ENCODE results near the gene RPTN.
A peak's percentile ranks its signal among the peaks of the same experiment; 100 is the strongest.
"Not testable (repeated sequence)": the region's sequence is repeated elsewhere in the genome, so short reads cannot be mapped to it uniquely, and the experiment has no call there.

The RPTN gene

DNA sequence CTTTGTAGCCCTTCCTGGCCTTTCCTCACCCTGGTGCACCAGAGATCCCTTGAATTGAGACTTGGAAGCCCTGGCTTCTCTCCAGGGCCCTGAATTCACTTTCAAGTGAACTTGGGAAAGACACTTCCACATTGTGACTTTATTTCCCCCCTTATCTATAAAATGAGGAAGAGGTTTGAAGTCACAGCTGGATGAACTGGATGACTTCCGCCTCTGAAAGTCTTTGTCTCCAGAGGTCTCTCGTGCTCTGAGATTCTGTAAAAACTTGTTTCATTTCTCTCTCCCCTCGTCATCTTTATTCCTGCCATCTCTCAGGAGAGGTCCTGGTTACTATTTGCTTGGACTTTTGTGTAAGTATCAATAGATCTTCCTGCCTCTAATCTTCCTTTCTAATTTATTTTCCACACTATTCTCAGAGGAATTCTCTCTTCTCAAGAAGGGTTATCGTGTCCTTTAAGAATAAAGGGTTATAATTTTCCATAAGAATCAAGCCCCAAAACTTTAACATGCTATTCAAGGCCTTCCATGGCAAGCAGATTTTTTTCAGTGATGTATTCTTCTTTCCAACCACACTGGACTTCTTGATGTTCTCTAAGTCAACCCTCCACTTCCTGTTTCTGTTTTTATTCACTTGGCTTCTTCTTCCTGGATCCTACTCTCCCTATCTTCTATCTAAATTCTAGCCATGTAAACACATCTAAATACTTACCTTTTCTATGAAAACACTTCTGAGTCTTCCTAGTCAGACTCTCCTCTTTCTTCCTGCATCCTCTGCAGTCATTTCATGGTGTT, 6.5 kb upstream of the RPTN start:
- FAIRE-seq = no peak

DNA sequence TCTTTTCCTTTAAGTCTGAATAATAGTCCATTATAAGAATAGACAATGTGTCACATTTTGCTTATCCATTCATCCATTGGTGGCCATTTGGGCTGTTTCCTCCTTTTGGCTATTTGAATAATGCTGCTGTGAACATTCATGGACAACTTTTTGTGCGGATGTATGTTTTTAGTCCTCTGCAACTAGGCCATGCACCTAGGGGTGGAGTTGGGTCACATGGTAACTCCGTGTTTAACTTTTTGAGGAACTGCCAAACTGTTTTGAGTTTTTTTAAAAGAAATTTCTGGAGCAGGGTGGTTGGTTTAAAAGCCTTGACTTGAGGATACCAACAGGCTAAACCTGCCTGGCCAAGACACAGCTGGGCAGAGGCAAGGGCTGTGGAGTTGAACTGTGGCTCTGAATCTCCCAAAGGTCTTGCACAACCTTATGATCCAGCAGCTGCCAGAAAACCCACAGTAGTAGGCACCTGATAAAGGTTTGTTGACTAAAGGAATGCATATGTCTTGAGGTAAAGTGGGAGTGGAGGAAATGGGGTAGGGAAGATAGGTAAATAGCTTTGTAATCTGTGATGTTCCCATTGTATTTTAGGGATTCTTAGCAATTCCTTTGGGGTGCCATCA, 5.6 kb upstream of the RPTN start:
- no peak for FAIRE-seq

DNA sequence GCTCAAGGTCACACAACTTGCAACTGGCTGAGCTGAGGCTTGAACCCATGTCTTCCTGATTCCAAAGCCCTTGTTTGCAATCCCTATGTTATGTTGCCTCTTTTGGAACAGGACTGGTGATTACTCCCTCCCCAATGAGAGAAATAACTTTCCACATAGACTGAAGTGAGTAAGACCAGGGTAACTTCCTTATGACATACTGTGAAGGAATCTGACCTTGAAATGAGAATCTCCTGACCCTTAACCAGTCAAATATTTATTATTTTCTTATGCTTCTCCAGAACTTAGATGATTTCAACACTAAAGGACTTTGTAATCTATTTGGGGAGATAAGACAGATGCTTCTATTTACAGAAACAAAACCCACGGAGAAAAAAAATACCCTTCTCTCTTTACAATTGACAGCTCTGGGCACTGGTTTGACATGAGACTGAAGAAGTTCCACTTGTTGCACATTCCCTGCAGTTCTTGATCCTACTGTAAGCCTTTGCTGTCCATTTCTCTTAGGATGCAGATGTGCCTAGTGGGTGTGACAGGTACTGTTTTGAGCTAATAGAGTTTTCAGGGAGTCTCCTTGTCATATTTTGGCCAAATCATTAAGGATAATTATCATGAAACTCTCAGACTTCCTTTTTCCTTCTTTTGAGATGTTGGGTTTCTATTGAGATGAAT, 3.9 kb upstream of the RPTN start:
- FAIRE-seq = no peak

DNA sequence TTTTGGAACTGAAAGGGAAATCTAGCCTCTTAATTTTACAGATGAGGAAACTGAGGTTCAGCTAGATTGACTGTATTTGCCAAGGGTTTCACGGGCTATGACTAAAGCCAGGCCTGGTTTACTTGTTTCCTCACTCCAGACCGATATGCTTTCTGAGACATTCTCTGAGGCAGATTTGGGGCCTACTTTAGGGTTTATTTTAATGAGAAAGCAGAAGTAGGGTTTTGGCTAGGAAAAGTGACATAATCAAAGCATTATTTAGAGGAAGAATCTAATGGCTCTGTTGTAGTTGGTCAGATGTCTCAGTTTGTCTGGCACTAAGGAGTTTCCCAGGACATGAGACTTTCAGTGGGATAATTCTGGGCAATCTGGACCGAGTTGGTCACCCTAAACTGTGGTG, 1.5 kb upstream of the RPTN start:
- FAIRE-seq = no peak

DNA sequence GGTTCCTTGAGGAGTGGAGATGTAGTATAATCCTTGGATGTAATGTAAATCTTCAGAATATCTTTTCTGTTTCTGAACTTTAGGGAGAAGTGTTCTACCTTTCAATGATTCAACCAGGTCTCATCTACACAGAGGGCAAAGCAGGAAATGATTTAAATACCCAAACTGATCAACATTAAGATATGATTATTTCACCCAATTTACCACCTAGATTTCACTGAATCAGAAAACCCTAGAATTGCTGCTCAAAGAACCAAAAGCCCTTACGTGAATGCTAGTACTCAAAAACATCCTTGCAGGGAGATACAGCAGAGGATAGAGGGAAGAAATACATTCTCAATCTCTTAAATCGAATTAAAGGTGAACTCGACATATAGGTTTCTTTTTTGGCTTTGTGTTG, 5.0 kb downstream of the RPTN start:
- no peak for FAIRE-seq

DNA sequence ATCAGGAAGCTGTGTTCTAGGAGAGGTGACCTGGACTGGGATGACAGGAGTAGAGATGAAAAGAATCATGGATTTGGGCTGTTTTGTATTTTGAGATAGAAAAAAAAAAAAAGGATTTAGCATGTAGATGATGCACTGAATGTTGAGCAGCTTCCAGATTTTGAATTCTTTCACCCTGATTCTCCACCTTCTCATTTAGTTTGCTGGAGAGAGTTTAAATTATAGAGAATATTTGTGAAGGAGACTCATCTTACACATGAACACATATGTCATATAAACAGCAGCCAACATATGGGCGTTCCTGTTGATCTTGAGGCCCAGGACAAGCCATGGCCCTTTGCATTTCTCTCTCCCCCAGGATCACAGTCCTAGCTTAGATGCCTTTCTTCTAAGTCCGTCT, 7.4 kb downstream of the RPTN start:
- FAIRE-seq = no peak

DNA sequence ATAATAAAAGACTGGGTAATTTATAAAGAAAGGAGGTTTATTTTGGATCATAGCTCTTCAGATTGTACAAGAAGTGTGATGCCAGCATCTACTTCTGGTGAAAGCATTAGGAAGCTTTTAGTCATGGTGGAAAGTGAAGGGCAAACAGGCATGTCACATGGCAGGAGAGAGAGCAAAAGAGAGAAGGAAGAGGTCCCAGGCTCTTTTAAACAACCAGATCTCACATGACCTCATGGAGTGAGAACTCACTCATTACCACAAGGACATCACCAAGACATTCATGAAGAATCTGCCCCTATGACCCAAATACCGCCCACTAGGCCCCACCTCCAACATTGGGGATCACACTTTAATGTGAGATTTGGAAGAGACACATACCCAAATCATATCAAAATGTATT, 10.0 kb downstream of the RPTN start:
- FAIRE-seq = no peak

DNA sequence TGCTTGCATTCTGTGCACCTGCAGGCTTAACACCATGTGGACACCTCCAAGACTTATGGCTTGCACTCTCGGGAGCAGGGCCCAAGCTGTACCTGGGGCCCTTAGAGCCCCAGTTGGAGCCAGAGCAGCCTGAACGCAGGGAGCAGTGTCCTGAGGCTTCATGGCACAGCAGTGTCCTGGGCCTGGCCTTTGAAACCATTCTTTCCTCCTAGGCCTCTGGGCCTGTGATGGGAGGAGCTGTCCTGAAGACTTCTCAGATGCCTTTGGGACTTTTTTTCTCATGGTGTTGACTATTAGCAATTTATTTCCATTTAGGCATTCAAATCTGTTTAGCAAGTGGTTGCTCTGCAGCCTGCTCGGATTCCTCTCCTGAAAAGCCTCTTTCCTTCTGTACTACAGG, 11.0 kb downstream of the RPTN start:
- FAIRE-seq = no peak

DNA sequence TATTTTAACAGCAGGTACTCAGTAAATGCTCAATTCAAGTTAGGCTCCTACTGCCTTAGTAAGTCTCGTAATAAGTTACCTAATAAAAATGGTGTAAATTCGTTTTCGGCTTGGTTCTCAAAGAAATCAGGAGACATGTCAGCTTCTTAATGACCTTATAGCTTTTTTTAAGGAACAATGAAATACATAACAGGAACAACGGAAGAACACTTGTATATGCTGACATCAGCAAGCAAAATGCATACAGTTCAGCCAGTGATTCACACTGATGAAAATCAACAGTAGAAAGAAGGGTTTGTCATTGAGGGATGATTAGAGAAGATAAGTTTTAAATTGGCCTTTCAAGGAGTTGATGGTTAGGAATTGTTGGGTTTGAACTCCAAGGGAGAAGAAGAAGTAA, 13.3 kb downstream of the RPTN start:
- no peak for FAIRE-seq

DNA sequence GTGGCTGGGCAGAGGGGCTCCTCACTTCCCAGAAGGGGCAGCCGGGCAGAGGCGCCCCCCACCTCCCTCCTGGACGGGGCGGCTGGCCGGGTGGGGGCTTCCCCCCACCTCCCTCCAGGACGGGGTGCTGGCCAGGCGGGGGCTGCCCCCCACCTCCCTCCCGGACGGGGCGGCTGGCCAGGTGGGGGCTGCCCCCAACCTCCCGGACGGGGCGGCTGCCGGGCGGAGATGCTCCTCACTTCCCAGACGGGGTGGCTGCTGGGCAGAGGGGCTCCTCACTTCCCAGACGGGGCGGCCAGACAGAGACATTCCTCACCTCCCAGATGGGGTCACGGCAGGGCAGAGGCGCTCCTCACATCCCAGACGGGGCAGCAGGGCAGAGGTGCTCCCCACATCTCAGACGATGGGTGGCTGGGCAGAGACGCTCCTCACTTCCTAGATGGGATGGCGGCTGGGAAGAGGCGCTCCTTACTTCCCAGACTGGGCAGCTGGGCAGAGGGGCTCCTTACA, 14.3 kb downstream of the RPTN start:
- not testable (repeated sequence) for FAIRE-seq

DNA sequence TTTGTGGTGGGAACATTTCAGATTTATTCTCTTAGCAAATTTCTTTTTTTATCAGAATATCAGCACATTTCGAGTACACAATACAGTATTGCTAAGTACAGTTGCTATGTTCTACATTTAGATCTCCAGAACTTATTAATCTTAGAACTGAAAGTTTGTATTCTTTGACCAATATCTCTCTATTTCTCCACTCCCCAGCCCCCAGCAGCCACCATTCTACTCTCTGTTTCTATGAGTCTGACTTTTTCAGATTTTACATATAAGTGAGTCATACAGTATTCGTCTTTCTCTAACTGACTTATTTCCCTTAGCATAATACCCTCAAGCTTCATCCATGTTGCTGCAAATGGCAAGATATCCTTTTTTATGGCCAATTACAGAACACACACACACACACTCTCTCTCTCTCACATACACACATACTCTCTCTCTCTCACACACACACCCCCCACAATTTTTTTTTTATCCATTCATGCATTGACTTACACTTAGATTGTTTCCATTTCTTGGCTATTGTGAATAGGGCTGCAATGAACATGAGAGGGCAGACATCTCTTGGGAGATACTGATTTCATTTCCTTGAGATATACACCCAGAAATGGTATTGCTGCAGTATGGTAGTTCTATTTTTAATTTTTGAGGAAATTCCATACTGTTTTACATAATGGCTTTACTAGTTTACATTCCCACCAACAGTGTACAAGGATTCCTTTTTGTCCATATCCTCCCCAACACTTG, 15.7 kb downstream of the RPTN start:
- FAIRE-seq = no peak

DNA sequence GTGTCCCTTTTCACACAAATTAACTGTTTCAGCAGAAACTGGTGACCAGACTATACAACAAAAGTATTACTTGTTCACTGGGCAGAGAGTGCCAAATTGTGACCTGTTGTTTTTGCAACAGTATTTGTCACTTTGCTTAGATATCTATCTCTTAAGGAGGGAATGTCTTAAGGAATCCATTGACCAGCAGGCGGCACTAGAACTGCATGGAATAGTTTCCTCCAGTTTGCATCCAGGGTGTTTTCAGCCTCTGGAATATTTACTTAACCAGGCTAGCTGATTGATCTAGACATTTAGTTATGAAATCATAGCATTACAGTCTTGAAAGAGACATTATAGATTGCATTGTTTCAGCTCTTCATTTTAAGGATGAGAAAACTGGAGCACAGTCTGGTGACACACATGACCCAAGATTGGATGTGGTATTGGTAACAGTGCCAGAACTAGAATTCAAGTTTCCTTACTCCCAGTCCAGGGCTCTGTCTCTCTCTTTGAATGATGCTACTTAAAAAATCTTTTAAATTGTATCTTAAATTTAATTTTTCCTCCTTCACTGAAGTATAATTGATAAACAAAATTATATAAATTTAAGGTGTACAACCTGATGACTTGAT, 16.9 kb downstream of the RPTN start:
- peak; percentile 83 for FAIRE-seq

DNA sequence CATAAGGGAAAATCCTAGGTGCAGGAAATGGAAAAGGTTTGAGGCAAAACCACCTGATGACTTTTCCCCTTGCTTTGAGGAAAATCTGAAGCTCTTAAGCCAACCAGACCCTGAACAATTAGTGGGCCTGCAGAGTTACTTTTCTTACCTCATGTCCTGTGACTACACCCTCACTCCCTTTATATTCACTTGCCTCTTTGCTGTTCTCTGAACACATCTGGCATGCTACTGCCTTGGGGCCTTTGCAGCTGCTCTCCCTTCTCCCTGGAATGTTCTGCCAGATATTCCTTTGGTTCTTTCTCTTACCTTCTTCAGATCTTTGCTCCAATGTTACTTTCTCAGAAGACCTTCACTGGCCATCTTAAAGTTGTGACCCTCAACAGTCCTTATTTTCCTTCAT, 21.8 kb downstream of the RPTN start:
- FAIRE-seq = no peak

DNA sequence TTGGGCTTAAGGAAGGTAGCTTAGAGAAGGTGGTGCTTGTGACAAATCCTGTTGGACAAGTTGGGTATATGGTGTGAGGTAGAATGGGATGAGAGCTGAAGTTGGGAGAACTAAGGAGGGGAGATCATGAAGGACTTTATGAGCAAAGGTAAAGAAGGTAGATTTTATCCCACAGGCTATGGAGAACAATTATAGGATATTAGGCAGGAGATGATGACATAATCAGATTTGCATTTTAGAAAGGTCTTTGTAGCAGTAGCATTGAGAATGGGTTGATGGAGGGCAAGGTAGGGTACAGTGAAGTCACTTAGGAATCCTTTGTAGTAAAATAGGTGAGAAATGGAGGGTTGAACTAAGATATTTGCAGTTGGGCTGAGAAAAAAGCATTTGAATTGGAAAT, 28.8 kb downstream of the RPTN start:
- FAIRE-seq = no peak

DNA sequence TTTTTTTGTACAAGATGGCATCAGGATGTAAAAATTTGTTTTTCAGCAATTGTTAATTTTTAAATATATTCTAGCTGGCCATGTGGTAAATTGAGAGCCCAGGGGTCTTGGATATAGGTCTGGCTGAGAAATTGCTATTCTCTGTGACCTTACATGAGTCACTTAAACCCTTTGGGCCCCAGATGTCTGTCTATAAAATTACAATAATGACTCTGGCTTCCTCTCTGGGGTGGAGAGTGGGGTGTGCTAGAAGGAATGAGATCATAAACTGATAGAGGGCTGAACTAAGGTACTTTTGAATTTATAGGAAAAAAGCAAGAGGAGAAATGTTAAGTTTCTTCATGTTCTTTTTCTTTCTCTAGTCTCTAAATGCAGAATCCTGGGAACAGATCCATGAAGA, 31.4 kb downstream of the RPTN start:
- no peak for FAIRE-seq

DNA sequence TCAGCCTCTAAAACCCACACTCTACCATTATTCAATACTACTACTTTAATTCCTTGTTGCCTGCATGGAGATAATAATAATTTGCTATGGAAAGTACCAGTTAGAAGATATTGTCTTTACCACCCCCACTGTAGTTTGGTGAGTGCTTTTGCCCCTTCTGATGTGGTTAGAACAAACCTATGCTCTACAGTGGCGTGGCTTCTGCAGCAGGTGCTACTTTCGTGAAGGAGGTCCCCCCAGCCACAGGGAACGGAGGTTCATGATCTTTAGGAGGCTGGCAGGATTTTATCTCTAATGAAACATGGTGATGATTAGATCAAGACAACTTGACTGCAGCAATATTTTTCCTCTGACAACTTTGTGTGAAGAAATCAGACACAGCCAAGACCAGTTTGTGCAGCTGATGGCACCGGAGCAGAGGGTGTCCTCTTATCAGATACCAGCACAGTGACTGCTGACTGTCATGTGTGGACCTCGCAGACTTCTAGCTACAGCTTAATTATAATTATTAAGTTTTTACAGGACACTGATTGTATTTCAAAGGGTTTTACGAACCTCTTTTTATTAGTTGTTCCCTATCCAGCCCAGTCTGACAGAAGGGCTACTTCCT, 33.1 kb downstream of the RPTN start:
- FAIRE-seq = no peak

DNA sequence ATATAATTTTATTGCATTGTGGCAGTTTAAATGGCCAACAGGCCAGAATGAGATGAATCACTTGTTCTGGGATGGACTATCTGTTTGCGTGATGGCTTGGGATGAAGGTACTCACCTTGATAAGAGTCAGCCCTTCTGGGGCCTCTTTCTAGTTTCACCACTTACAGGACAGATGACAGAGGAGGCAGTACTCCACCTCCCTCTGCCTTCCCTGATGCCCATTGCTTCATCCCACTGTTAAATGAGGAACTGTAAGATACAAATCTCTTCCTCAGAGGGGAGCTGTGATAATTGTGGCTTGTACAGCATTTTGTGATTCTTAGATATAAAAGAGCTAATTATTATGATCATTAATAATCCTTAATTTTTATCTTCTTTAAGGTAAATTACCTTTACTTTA, 40.1 kb downstream of the RPTN start:
- FAIRE-seq = no peak

DNA sequence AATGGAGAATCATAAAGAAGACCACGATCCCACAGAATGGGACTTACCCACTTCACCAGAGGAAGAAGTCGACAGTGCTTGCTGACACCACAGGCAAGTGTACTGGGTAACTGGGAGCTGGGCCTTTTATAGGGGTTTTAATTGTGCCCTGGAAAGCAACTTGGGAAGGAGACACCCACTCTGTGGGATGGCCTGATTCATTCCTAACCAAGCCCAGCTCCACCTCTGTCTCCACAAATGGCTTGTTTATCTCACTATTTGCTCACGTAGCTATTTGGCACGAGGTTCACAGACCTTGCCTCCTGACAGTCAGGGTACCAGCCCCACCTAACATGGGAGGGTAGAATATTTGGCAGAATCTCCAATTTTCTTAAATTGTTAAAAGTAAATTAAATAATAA, 43.7 kb downstream of the RPTN start, which contains the start of gene TCHH:
TCHH (minus strand) TSS at position 101 of the 400 bp plus-strand sequence. CDS start 1,364 bp downstream, outside the sequence.
- FAIRE-seq = no peak

DNA sequence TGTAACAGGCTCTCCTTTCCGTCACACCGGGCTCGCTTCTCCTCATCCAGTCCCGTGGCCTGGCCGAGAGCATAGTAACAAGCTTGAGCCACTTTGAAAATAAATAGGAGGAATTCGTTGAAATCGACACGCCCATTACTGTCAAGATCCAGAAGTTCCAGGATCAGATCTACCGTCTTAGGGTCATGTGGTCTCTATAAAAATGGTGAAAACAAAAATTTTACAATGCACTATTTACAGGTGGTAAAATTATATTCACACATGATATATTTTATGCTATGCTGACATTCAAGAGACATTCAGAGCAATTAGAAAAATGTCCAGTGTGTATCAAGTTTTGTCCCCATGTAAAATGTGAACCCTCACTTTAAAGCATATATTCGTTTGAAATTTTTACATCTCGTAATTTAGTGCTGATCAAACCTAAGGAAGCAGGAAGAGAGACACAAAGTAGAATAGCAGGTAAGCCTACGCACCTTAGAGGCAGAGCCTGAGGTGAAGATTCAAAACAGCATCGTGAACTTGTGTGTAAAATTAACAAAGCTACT, 46.1 kb downstream of the RPTN start:
- no peak for FAIRE-seq

DNA sequence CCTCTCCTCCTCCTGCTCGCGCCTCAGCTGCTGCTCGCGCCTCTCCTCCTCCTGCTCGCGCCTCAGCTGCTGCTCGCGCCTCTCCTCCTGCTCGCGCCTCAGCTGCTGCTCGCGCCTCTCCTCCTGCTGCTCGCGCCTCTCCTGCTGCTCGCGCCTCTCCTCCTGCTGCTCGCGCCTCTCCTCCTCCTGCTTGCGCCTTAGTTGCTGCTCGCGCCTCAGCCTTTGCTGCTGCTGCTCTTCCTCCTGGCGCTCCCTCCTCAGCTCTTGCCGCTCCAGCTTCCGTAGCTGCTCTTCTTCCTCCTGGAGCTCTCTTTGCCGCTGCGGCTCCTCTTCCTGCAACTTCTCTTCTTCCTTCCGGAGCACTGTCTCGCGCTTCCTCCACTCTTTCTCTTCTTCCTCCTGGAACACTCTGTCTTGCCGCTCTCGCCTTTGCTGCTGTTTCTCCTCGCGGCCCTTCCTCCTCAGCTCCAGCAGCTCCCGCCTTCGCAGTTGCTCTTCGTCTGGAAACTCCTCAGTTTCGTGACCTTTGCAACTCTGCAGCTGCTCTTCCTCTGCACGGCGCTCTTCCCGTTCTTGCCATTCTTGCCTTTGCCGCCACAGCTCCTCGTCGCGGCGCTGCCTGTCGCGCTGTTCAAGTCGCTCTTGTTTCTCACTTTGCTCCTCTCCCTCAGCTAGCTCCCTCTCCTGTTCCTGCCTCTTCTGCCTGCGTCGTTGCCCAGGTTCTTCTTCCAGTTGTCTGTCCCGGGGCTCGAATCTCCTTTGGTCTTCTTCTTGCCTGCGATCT, 46.7 kb downstream of the RPTN start:
- no peak for FAIRE-seq

DNA sequence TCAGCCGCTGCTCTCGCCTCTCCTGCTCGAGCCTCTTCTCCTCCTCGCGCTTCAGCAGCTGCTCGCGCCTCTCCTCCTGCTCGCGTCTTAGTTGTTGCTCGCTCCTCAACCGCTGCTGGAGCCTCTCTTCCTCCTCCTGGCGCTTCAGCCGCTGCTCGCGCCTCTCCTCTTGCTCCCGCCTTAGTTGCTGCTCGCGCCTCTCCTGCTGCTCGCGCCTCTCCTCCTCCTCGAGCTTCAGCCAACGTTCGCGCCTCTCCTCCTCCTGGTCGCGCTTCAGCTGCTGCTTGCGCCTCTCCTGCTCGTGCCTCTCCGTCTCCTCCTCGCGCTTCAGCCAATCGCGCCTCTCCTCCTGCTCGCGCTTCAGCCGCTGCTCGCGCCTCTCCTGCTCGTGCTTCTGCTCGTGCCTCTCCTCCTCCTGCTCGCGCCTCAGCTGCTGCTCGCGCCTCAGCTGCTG, 47.5 kb downstream of the RPTN start:
- FAIRE-seq = no peak
